NCI-H1048 (cell line): ENCODE data around the gene GJE1.

Experiments used
- DNase-seq: peaks from one replicate; lab custom pipeline; 2025; lab: John Stamatoyannopoulos, UW

GJE1 gene

GRCh38 chr6:142165227-142165626 is 32.5 kb downstream of the GJE1 start:
- DNase-seq, result no peak

DNA sequence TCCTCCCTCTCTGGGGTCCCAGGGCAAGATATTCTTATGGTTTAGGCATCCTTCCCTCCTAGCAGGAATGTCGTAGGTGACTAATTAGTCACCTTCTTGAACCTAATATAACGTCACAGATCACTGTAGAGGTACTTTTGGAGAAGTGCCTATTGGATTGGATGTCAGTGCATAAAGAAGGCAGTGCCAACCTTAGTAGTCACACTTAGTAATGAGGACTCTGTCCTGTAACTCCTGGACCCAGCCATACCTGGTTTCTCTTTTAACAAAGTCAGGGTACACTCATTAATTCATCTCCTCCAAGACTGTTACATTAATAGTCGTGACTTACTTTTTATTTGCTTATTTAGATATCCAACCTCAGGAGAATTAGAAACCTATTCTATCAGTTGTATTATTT is 34.3 kb downstream of the GJE1 start:
- no peak for DNase-seq

DNA sequence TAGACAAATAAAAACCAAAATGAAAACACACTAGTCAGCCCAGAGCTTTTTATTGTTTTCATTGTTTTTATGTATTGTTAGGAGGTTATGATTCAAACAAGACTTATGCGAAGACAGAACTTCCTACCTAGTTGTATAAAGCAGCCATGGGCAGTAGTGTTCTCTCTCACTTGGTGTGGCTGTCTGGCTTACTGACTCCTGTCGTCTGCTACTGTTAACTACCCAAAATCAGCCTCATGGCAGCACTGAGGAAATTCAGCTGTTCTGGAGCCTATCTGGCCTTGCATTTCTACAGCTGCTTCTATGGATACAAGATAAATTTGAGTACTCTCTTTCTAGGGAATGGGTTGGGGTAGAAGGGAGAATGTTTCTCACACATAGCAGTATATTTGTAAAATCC is 34.8 kb downstream of the GJE1 start:
- no peak for DNase-seq

- DNase-seq, result no peak
Measured at GRCh38 chr6:142171351-142171750, 38.6 kb downstream of the GJE1 start.

DNA sequence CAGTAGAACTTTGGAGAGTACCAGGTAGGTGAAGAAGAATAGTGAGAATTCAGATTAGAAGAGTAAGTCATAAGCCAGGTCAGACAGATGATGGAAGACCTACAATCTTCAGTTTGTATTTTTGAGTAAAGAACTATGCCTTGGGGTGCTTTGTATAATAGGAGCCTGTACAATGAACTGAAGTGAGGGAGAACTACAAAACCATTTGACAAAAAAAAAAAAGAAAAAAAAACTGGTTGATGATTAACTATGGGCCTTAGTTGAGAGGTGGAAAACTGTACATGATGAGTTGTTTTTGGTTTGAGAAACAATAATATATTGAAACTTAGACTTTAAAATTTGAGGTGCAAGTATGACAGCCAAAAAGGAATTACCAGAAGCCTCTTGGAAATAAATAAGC is 40.0 kb downstream of the GJE1 start:
- no peak for DNase-seq

DNA sequence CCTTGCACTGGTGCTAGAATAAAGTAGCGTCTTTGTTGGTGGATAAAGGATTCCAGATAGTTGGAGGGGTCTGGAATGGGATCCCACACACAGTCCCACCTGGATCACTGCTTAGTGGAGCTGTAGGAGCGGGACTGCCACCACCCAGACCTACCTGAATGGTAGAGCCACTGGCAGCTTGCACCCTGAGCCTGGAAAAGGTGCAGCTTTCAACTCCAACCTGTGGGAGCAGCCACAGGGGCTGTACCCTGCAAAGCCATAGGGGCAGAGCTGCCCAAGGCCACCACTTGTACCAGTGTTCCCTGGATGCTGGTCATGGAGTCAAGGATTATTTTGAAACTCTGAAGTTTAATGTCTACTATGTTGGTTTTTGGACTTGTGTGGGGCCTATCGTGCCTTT is 41.3 kb downstream of the GJE1 start:
- DNase-seq, result no peak

DNA sequence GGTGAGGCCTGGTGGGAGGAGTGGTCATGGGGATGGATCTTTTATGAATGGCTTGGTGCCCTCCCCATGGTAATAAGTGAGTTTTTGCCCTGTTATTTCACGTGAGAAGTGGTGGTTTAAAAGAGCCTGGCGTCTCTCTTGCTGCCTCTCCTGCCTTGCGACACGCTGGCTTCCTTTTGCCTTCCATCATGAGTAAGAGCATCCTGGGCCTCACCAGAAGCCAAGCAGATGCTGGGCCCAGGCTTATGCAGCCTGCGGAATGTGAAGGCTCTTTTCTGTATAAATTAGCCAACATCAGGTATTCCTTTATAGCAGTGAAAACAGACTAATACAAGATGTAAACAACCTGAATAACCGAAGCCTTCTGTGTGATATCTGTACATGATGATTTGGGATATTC is 42.0 kb downstream of the GJE1 start:
- no peak for DNase-seq

DNA sequence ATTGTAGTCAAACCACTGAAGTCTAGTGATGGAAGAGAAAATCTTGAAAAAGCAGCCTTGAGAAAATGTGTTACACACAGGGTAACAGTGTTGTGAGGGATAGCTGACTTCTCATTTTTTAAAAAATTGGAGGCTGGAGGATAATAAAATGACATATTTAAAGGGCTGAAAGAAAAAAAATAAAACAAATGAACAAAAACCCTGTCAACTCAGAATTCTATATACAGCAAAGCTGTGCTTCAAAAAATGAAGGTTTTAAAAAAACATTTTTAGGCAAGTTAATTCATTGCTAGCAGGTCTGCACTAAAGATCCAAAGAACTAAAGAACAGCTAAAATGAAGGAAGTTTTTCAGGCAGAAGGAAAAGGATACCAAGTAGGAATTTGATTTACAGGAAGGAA is 45.4 kb downstream of the GJE1 start:
- DNase-seq, result no peak

GRCh38 chr6:142182004-142182403 is 49.3 kb downstream of the GJE1 start:
- no peak for DNase-seq

- no peak for DNase-seq
Measured at GRCh38 chr6:142183351-142183750, 50.6 kb downstream of the GJE1 start.

GRCh38 chr6:142184307-142184706 is 51.6 kb downstream of the GJE1 start:
- no peak for DNase-seq
